Muscle layer of duodenum (tissue), 2 donors: ENCODE data around the gene TTC39C.
"Not testable (repeated sequence)": the region's sequence is repeated elsewhere in the genome, so short reads cannot be mapped to it uniquely, and the experiment has no call there.

ENCODE experiments used
- H3K27ac ChIP-seq: one replicate; pipeline ENCODE4 v1.7.0; 2013; ENCODE audit warnings: mild to moderate bottlenecking, low read length
- H3K27me3 ChIP-seq: one replicate; pipeline ENCODE4 v1.7.0; 2013; ENCODE audit warnings: low read depth, mild to moderate bottlenecking, control low read depth, low read length
- H3K36me3 ChIP-seq, 2 donors: one replicate each; pipeline ENCODE4 v1.7.0; 2013; ENCODE audit warnings: low read length in 2 of 2, control low read depth in 1 of 2, mild to moderate bottlenecking in 1 of 2; ENCODE audit not compliant: insufficient read depth in 2 of 2, control insufficient read depth in 1 of 2
- H3K4me1 ChIP-seq, 2 donors: one replicate each; pipeline ENCODE4 v1.7.0; 2013; ENCODE audit warnings: low read length in 2 of 2, mild to moderate bottlenecking in 2 of 2, control low read depth in 1 of 2, moderate library complexity in 1 of 2; ENCODE audit not compliant: insufficient read depth in 2 of 2, control insufficient read depth in 1 of 2
- H3K4me3 ChIP-seq, 2 donors: one replicate each; pipeline ENCODE4 v1.7.0; 2013; ENCODE audit warnings: low read length in 2 of 2, low read depth in 1 of 2, mild to moderate bottlenecking in 1 of 2
- H3K9me3 ChIP-seq, 2 donors: one replicate each; pipeline ENCODE4 v1.7.0; 2013; ENCODE audit warnings: low read length in 2 of 2, control low read depth in 1 of 2, mild to moderate bottlenecking in 1 of 2; ENCODE audit not compliant: control insufficient read depth in 1 of 2
- donor health status: healthy.

TTC39C gene

DNA sequence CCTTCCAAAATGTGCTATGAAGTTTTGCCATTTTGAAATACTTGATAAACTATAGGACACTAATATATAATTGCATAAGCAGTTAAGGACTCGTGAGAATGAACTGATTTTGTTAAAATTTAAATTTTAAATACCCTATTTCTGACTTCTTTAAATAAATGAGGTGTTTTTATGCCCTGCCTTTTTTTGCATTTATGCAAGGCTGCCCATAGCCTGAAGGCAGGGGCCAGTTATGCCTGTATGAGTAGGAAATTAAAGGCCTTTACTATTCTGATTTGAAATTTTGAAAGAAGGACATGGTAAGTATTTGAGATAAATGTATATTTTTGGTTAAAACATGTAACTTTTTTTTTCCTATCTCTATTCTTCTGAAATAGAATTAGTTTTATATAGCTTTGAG is 33.7 kb downstream of the TTC39C start:
- Histone ChIP-seq H3K4me3 (no peak overlapping the region), H3K27me3 (no peaks in the 10 kb centered on the region), H3K36me3 (no peaks in the 10 kb centered on the region), H3K27ac (no peak overlapping the region), H3K9me3 (no peaks in the 10 kb centered on the region), H3K4me1 (peaks cover 0 to under 1% of the 10 kb centered on the region in 2 donors)

- Histone ChIP-seq H3K27ac (no peak overlapping the region), H3K27me3 (no peaks in the 10 kb centered on the region), H3K36me3 (no peaks in the 10 kb centered on the region), H3K4me1 (peaks cover 0 to 9% of the 10 kb centered on the region in 2 donors), H3K9me3 (no peaks in the 10 kb centered on the region), H3K4me3 (no peak overlapping the region)
Observed at GRCh38 chr18:24049142-24049541, 34.6 kb downstream of the TTC39C start.

- Histone ChIP-seq H3K4me1 (peaks cover 5 to 12% of the 10 kb centered on the region in 2 donors), H3K27ac (no peak overlapping the region), H3K4me3 (no peak overlapping the region), H3K27me3 (no peaks in the 10 kb centered on the region), H3K9me3 (no peaks in the 10 kb centered on the region), H3K36me3 (no peaks in the 10 kb centered on the region)
Observed at GRCh38 chr18:24051031-24051947, 36.7 kb downstream of the TTC39C start.

DNA sequence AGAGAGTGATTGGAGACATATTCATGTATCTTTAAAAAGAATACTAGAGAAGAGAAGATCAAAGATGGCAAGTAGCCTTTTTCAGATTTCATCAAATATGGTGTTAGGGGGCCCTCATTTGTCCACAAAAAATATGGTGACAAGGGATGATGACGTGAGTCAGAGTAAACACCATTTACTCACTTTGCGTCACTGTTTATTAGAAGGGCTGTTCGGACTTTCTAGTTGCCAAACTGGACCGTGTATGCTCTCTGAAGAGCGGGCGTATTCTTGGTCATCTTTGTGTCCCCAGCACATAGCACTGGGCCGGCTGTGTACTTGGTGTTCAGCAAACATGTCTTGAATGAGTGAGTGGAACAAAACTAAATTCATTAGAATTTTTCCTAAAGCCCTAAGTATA is 37.5 kb downstream of the TTC39C start:
- H3K27ac ChIP-seq: no peak overlapping the region
- no peaks in the 10 kb centered on the region for H3K27me3 ChIP-seq
- peaks cover 5 to 12% of the 10 kb centered on the region in 2 donors for H3K4me1 ChIP-seq
- H3K36me3 ChIP-seq: no peaks in the 10 kb centered on the region
- no peaks in the 10 kb centered on the region for H3K9me3 ChIP-seq
- no peak overlapping the region for H3K4me3 ChIP-seq

DNA sequence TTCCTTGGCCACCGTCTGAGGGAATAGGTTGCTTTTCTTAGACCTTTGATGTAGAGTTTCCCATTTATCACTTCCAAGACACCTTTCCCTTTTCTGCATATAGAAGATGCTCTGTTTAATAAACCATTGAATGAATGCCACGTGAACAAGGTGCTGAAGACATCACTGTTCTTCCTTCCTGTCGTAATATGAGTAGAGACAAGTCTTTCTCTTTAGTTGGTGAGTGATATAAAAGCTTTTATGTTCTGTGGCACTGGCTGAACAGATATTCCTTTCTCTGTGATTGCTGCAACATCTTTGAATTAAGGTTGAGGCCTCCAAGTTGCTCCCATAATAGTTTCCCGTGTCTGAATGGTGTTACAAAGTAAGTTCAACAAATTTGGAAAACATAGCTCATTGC is 38.7 kb downstream of the TTC39C start:
- no peaks in the 10 kb centered on the region for H3K27me3 ChIP-seq
- peaks cover 5 to 12% of the 10 kb centered on the region in 2 donors for H3K4me1 ChIP-seq
- no peak overlapping the region for H3K4me3 ChIP-seq
- peak overlapping the region; percentile 7 for H3K27ac ChIP-seq
- H3K9me3 ChIP-seq: no peaks in the 10 kb centered on the region
- no peaks in the 10 kb centered on the region for H3K36me3 ChIP-seq

DNA sequence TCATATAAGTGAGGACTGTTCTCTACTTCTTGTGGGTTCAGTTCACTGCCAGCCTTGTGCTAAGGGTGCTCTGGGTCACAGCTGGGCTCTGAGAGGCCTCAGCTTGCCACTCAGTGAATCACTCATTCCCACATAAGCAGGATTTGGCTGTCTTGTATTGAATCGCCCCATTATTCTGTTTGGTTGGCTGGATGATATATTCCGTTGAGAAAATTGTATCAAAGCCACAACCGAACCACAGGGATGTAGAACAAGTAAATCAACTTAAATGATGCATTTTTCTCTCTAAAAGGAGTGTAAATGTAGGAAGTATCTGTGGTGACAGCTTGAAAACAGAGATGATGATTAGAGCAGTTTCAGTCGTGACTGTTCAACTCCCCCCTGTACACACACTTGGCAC is 39.6 kb downstream of the TTC39C start:
- Histone ChIP-seq H3K27me3 (no peaks in the 10 kb centered on the region), H3K4me3 (no peak overlapping the region), H3K27ac (no peak overlapping the region), H3K4me1 (peaks cover 5 to 12% of the 10 kb centered on the region in 2 donors), H3K36me3 (no peaks in the 10 kb centered on the region), H3K9me3 (no peaks in the 10 kb centered on the region)

- Histone ChIP-seq H3K27ac (peak overlapping the region; percentile 33), H3K4me3 (no peak overlapping the region), H3K9me3 (no peaks in the 10 kb centered on the region), H3K4me1 (peaks cover 5 to 12% of the 10 kb centered on the region in 2 donors), H3K27me3 (no peaks in the 10 kb centered on the region), H3K36me3 (no peaks in the 10 kb centered on the region)
Observed at GRCh38 chr18:24055009-24055804, 40.7 kb downstream of the TTC39C start.

- Histone ChIP-seq H3K9me3 (no peaks in the 10 kb centered on the region), H3K27ac (peak overlapping the region; percentile 33), H3K4me3 (no peak overlapping the region), H3K4me1 (peaks cover 5 to 12% of the 10 kb centered on the region in 2 donors), H3K27me3 (no peaks in the 10 kb centered on the region), H3K36me3 (no peaks in the 10 kb centered on the region)
Observed at GRCh38 chr18:24055878-24056277, 41.3 kb downstream of the TTC39C start.

DNA sequence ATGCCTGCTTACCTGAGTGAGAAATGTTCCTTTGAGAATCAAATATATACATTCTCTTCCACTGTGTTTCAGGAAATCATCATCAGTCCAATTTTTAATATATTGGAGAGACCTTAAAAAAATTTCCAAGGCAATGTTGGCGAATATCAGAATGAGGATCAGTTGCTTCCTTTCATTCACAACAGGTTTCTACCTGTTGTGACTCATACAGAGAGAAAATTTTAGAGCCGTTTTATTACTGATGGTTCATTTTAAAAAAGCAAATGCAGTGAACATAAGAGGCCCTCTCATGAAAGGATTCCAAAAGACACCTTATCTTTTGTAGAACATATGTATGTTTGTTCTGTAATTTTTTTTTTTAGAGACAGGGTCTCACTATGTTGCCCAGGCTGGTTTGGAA is 42.0 kb downstream of the TTC39C start:
- Histone ChIP-seq H3K36me3 (no peaks in the 10 kb centered on the region), H3K27me3 (no peaks in the 10 kb centered on the region), H3K9me3 (no peaks in the 10 kb centered on the region), H3K4me1 (peaks cover 5 to 12% of the 10 kb centered on the region in 2 donors), H3K4me3 (no peak overlapping the region), H3K27ac (no peak overlapping the region)

DNA sequence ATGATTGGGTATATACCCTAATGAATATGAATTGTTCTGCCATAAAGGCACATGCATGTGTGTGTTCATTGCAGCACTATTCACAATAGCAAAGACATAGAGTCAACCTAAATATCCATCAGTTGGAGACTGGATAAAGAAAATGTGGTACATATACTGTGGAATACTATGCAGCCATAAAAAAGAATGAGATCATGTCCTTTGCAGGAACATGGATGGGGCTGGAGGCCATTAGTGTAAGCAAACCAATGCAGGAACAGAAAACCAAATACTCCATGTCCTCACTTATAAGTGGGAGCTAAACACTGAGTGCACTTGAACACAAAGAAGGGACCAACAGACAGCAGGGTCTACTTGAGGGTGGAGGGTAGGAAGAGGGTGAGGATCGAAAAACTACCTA is 43.2 kb downstream of the TTC39C start:
- no peaks in the 10 kb centered on the region for H3K27me3 ChIP-seq
- no peak overlapping the region for H3K4me3 ChIP-seq
- H3K36me3 ChIP-seq: no peaks in the 10 kb centered on the region
- H3K27ac ChIP-seq: no peak overlapping the region
- H3K9me3 ChIP-seq: no peaks in the 10 kb centered on the region
- peaks cover 5 to 12% of the 10 kb centered on the region in 2 donors for H3K4me1 ChIP-seq

- H3K4me1 ChIP-seq, H3K4me3 ChIP-seq, H3K9me3 ChIP-seq: not testable (repeated sequence)
Observed at GRCh38 chr18:24059385-24059784, 44.8 kb downstream of the TTC39C start.

More at GRCh38 chr18:24059385-24059784, 44.8 kb downstream of the TTC39C start:
- not testable (repeated sequence) for H3K27me3 ChIP-seq, H3K27ac ChIP-seq, H3K36me3 ChIP-seq
